Measurements from ENCODE around the gene CBY1.
"Not testable (repeated sequence)": the region's sequence is repeated elsewhere in the genome, so short reads cannot be mapped to it uniquely, and the experiment has no call there.

Gene CBY1

GRCh38 chr22:38638216-38638615, 18.2 kb upstream of the CBY1 start:
- no peak overlapping the region for H3K4me2 ChIP-seq (ENCODE audit: low read depth, low read length, poor library complexity, severe bottlenecking)
- no peak overlapping the region for H2AFZ ChIP-seq (ENCODE audit: low read length)
- H3K9me2 ChIP-seq (replicated peaks; ENCODE audit: low read depth, low read length): no peaks in the 10 kb centered on the region
- no peaks in the 10 kb centered on the region for H4K20me1 ChIP-seq (ENCODE audit: insufficient read depth, low read length, poor library complexity, severe bottlenecking)
- H3K4me1 ChIP-seq (ENCODE audit: insufficient read depth, low read length, poor library complexity, severe bottlenecking): peaks cover 4% of the 10 kb centered on the region
- no peaks in the 10 kb centered on the region for H3K36me3 ChIP-seq (ENCODE audit: insufficient read depth, low read length)
- H3K4me3 ChIP-seq (ENCODE audit: low read length, poor library complexity, severe bottlenecking): no peak overlapping the region
- no peaks in the 10 kb centered on the region for H3K27me3 ChIP-seq (ENCODE audit: insufficient read depth, low read length, poor library complexity, severe bottlenecking)
- no peak overlapping the region for H3K9ac ChIP-seq (ENCODE audit: low read depth, low read length, poor library complexity, severe bottlenecking)
- no peaks in the 10 kb centered on the region for H3K9me3 ChIP-seq (ENCODE audit: insufficient read depth, low read depth, low read length)
- no peaks in the 10 kb centered on the region for H3K79me2 ChIP-seq (ENCODE audit: insufficient read depth, low read length)
- H3F3A ChIP-seq (ENCODE audit: low read depth): no peaks in the 10 kb centered on the region
- TF ChIP-seq, protein P1, sequence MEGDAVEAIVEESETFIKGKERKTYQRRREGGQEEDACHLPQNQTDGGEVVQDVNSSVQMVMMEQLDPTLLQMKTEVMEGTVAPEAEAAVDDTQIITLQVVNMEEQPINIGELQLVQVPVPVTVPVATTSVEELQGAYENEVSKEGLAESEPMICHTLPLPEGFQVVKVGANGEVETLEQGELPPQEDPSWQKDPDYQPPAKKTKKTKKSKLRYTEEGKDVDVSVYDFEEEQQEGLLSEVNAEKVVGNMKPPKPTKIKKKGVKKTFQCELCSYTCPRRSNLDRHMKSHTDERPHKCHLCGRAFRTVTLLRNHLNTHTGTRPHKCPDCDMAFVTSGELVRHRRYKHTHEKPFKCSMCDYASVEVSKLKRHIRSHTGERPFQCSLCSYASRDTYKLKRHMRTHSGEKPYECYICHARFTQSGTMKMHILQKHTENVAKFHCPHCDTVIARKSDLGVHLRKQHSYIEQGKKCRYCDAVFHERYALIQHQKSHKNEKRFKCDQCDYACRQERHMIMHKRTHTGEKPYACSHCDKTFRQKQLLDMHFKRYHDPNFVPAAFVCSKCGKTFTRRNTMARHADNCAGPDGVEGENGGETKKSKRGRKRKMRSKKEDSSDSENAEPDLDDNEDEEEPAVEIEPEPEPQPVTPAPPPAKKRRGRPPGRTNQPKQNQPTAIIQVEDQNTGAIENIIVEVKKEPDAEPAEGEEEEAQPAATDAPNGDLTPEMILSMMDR (conservative IDR thresholded peaks at IDR 0.05; ENCODE audit: low read length): no peak
- TF ChIP-seq EZH2phosphoT487 (IDR thresholded peaks at IDR 0.05; ENCODE audit: borderline replicate concordance): no peak

GRCh38 chr22:38638728-38639127, 17.7 kb upstream of the CBY1 start:
- H3K27me3 ChIP-seq (ENCODE audit: insufficient read depth, low read length, poor library complexity, severe bottlenecking): no peaks in the 10 kb centered on the region
- H3K9me2 ChIP-seq (replicated peaks; ENCODE audit: low read depth, low read length): no peaks in the 10 kb centered on the region
- TF ChIP-seq EZH2phosphoT487 (IDR thresholded peaks at IDR 0.05; ENCODE audit: borderline replicate concordance): no peak
- H3K9me3 ChIP-seq (ENCODE audit: insufficient read depth, low read depth, low read length): no peaks in the 10 kb centered on the region
- no peak overlapping the region for H3K9ac ChIP-seq (ENCODE audit: low read depth, low read length, poor library complexity, severe bottlenecking)
- H3K4me2 ChIP-seq (ENCODE audit: low read depth, low read length, poor library complexity, severe bottlenecking): no peak overlapping the region
- no peak overlapping the region for H2AFZ ChIP-seq (ENCODE audit: low read length)
- H3K4me1 ChIP-seq (ENCODE audit: insufficient read depth, low read length, poor library complexity, severe bottlenecking): peaks cover 4% of the 10 kb centered on the region
- H3K36me3 ChIP-seq (ENCODE audit: insufficient read depth, low read length): no peaks in the 10 kb centered on the region
- H3F3A ChIP-seq (ENCODE audit: low read depth): no peaks in the 10 kb centered on the region
- no peak overlapping the region for H3K4me3 ChIP-seq (ENCODE audit: low read length, poor library complexity, severe bottlenecking)
- H4K20me1 ChIP-seq (ENCODE audit: insufficient read depth, low read length, poor library complexity, severe bottlenecking): no peaks in the 10 kb centered on the region
- no peaks in the 10 kb centered on the region for H3K79me2 ChIP-seq (ENCODE audit: insufficient read depth, low read length)

GRCh38 chr22:38641476-38642040, 14.9 kb upstream of the CBY1 start:
- H3K4me3 ChIP-seq (ENCODE audit: low read length, poor library complexity, severe bottlenecking): no peak overlapping the region
- no peak overlapping the region for H3K9ac ChIP-seq (ENCODE audit: low read depth, low read length, poor library complexity, severe bottlenecking)
- H3K9me2 ChIP-seq (replicated peaks; ENCODE audit: low read depth, low read length): no peaks in the 10 kb centered on the region
- TF ChIP-seq, protein P1 (conservative IDR thresholded peaks at IDR 0.05; ENCODE audit: low read length): no peak
- TF ChIP-seq EZH2phosphoT487 (IDR thresholded peaks at IDR 0.05; ENCODE audit: borderline replicate concordance): no peak
- no peaks in the 10 kb centered on the region for H3K27me3 ChIP-seq (ENCODE audit: insufficient read depth, low read length, poor library complexity, severe bottlenecking)
- H2AFZ ChIP-seq (ENCODE audit: low read length): no peak overlapping the region
- no peaks in the 10 kb centered on the region for H3K79me2 ChIP-seq (ENCODE audit: insufficient read depth, low read length)
- no peaks in the 10 kb centered on the region for H4K20me1 ChIP-seq (ENCODE audit: insufficient read depth, low read length, poor library complexity, severe bottlenecking)
- H3K4me2 ChIP-seq (ENCODE audit: low read depth, low read length, poor library complexity, severe bottlenecking): no peak overlapping the region
- peaks cover 4% of the 10 kb centered on the region for H3K4me1 ChIP-seq (ENCODE audit: insufficient read depth, low read length, poor library complexity, severe bottlenecking)
- no peaks in the 10 kb centered on the region for H3F3A ChIP-seq (ENCODE audit: low read depth)
- no peaks in the 10 kb centered on the region for H3K36me3 ChIP-seq (ENCODE audit: insufficient read depth, low read length)
- no peaks in the 10 kb centered on the region for H3K9me3 ChIP-seq (ENCODE audit: insufficient read depth, low read depth, low read length)

DNA sequence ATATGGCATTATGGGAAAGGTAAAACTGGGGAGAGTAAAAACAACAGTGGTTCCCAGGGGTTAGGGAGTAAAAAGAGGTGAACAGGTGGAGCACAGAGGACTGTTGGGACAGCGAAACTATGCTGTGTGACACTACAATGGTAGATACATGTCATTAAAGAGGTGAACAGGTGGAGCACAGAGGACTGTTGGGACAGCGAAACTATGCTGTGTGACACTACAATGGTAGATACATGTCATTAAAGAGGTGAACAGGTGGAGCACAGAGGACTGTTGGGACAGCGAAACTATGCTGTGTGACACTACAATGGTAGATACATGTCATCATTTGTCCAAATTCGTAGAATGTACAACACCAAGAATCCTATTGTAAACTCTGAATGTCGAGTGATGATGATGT, 12.2 kb upstream of the CBY1 start:
- not testable (repeated sequence) for H3K4me1 ChIP-seq (ENCODE audit: insufficient read depth, low read length, poor library complexity, severe bottlenecking); H3K9me2 ChIP-seq (replicated peaks; ENCODE audit: low read depth, low read length); H3K79me2 ChIP-seq (ENCODE audit: insufficient read depth, low read length); H3F3A ChIP-seq (ENCODE audit: low read depth); H3K4me2 ChIP-seq (ENCODE audit: low read depth, low read length, poor library complexity, severe bottlenecking); H3K4me3 ChIP-seq (ENCODE audit: low read length, poor library complexity, severe bottlenecking); H3K9me3 ChIP-seq (ENCODE audit: insufficient read depth, low read depth, low read length); H3K36me3 ChIP-seq (ENCODE audit: insufficient read depth, low read length); H3K27me3 ChIP-seq (ENCODE audit: insufficient read depth, low read length, poor library complexity, severe bottlenecking); H3K9ac ChIP-seq (ENCODE audit: low read depth, low read length, poor library complexity, severe bottlenecking); H4K20me1 ChIP-seq (ENCODE audit: insufficient read depth, low read length, poor library complexity, severe bottlenecking); H2AFZ ChIP-seq (ENCODE audit: low read length)
